ENCODE measurements around the gene FAF1.

GRCh38 chr1:50559421-50559820, 400.6 kb downstream of the FAF1 start:
- TF ChIP-seq, protein P1, sequence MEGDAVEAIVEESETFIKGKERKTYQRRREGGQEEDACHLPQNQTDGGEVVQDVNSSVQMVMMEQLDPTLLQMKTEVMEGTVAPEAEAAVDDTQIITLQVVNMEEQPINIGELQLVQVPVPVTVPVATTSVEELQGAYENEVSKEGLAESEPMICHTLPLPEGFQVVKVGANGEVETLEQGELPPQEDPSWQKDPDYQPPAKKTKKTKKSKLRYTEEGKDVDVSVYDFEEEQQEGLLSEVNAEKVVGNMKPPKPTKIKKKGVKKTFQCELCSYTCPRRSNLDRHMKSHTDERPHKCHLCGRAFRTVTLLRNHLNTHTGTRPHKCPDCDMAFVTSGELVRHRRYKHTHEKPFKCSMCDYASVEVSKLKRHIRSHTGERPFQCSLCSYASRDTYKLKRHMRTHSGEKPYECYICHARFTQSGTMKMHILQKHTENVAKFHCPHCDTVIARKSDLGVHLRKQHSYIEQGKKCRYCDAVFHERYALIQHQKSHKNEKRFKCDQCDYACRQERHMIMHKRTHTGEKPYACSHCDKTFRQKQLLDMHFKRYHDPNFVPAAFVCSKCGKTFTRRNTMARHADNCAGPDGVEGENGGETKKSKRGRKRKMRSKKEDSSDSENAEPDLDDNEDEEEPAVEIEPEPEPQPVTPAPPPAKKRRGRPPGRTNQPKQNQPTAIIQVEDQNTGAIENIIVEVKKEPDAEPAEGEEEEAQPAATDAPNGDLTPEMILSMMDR (IDR thresholded peaks at IDR 0.05; ENCODE audit: low read depth, low read length, poor library complexity, severe bottlenecking) = no peak
- TF ChIP-seq EZH2phosphoT487 (IDR thresholded peaks at IDR 0.05; ENCODE audit: borderline replicate concordance, low read length) = no peak

All from DOHH2 (cell line).